IPS-18c (cell line): ENCODE results near the gene MAGED1.
"Not testable (repeated sequence)": the region's sequence is repeated elsewhere in the genome, so short reads cannot be mapped to it uniquely, and the experiment has no call there.

Experiments
- H3K4me3 ChIP-seq: 2 replicates; pipeline ENCODE4 v1.7.0; 2013; ENCODE audit warnings: low read depth, mild to moderate bottlenecking, low read length, moderate library complexity; ENCODE audit not compliant: insufficient read depth
- H3K9me3 ChIP-seq: one replicate; pipeline ENCODE4 v1.6.1; 2013; ENCODE audit warnings: mild to moderate bottlenecking, low read length, moderate library complexity; ENCODE audit not compliant: control insufficient read depth, insufficient read depth

MAGED1 gene

GRCh38 chrX:51891821-51892551, 1.4 kb upstream of the MAGED1 start:
- Histone ChIP-seq H3K9me3 (peaks cover 4% of the 10 kb centered on the region), H3K4me3 (no peak overlapping the region)

GRCh38 chrX:51893931-51894696, 691 bp downstream of the MAGED1 start:
- peak overlapping the region; percentile 67 for H3K4me3 ChIP-seq
- H3K9me3 ChIP-seq: peaks cover 4% of the 10 kb centered on the region

GRCh38 chrX:51894697-51895336, 1.4 kb downstream of the MAGED1 start:
- Histone ChIP-seq H3K9me3 (peaks cover 4% of the 10 kb centered on the region), H3K4me3 (peak overlapping the region; percentile 67; the same call in 1 of the 2 replicates)

GRCh38 chrX:51896626-51897025, 3.2 kb downstream of the MAGED1 start:
- Histone ChIP-seq H3K4me3 (no peak overlapping the region), H3K9me3 (peaks cover 6% of the 10 kb centered on the region)

GRCh38 chrX:51899741-51900140, 6.3 kb downstream of the MAGED1 start:
- H3K9me3 ChIP-seq: peaks cover 6% of the 10 kb centered on the region

GRCh38 chrX:51902510-51903050, 9.2 kb downstream of the MAGED1 start:
- Histone ChIP-seq H3K9me3 (peaks cover 2% of the 10 kb centered on the region), H3K4me3 (no peak overlapping the region)

More at GRCh38 chrX:51899741-51900140, 6.3 kb downstream of the MAGED1 start:
- no peak overlapping the region for H3K4me3 ChIP-seq

GRCh38 chrX:51905152-51905551, 11.7 kb downstream of the MAGED1 start:
- not testable (repeated sequence) for H3K9me3 ChIP-seq, H3K4me3 ChIP-seq

- Histone ChIP-seq H3K9me3 (no peaks in the 10 kb centered on the region), H3K4me3 (no peak overlapping the region)
Observed at GRCh38 chrX:51905711-51906110, 12.3 kb downstream of the MAGED1 start.

GRCh38 chrX:51917604-51918003, 24.2 kb downstream of the MAGED1 start:
- Histone ChIP-seq H3K4me3 (no peak overlapping the region), H3K9me3 (peaks cover 2% of the 10 kb centered on the region)

- H3K4me3 ChIP-seq: no peak overlapping the region
Observed at GRCh38 chrX:51922561-51922960, 29.1 kb downstream of the MAGED1 start.

GRCh38 chrX:51931566-51932150, 38.2 kb downstream of the MAGED1 start:
- peaks cover 4% of the 10 kb centered on the region for H3K9me3 ChIP-seq
- H3K4me3 ChIP-seq: no peak overlapping the region

More at GRCh38 chrX:51922561-51922960, 29.1 kb downstream of the MAGED1 start:
- no peaks in the 10 kb centered on the region for H3K9me3 ChIP-seq
